Measurements from ENCODE around the gene ARMH4.

ARMH4 gene

DNA sequence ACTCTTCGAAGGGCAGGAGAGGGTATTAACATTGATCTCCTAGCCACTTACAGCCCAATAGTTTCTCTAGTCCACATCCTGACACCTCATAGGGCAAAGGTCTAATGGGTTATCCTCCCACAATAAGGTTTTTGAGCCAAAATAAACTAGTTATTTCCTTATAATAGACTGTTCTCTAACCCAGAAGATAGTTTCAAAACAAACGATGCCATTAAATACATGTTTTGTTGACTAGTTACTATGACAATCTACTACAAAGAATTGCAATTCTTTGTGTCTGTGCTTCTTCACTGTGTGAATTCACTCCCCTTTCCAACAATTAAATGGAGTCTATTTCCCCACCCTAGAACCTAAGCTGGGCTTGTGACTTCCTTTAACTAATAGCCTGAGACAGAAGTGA, 41.5 kb upstream of the ARMH4 start:
- Histone ChIP-seq H3K27ac (ENCODE audit: low read length) (no peak overlapping the region), H4K20me1 (ENCODE audit: insufficient read depth, low read length) (no peaks in the 10 kb centered on the region), H3K9ac (ENCODE audit: low read depth, low read length) (no peak overlapping the region), H3K4me3 (ENCODE audit: low read depth in 1 of 2, low read length in 2 of 2) (no peak overlapping the region), H3K4me2 (ENCODE audit: insufficient read depth, low read length) (no peak overlapping the region), H3K9me3 (ENCODE audit: insufficient read depth, low read length, severe bottlenecking) (no peaks in the 10 kb centered on the region), H3K4me1 (ENCODE audit: insufficient read depth, low read length) (no peaks in the 10 kb centered on the region), H3K79me2 (ENCODE audit: insufficient read depth, low read length) (no peaks in the 10 kb centered on the region), H2AFZ (ENCODE audit: low read depth, low read length) (no peak overlapping the region), H3K27me3 (ENCODE audit: insufficient read depth, low read length, poor library complexity) (peaks cover 16% of the 10 kb centered on the region), H3K36me3 (ENCODE audit: insufficient read depth, low read length) (no peaks in the 10 kb centered on the region)
- DNase-seq (no peak), ATAC-seq (ENCODE audit: insufficient read depth, low read depth) (no peak)
- TF ChIP-seq EZH2 (IDR thresholded peaks at IDR 0.05; ENCODE audit: borderline replicate concordance, low read depth, low read length, severe bottlenecking) (no peak), CTCF (IDR thresholded peaks at IDR 0.05; ENCODE audit: borderline replicate concordance, extremely low read depth, low read length, poor library complexity, severe bottlenecking) (no peak)

- TF ChIP-seq EZH2 (IDR thresholded peaks at IDR 0.05; ENCODE audit: borderline replicate concordance, low read depth, low read length, severe bottlenecking), result no peak
- TF ChIP-seq CTCF (IDR thresholded peaks at IDR 0.05; ENCODE audit: borderline replicate concordance, extremely low read depth, low read length, poor library complexity, severe bottlenecking), result no peak
- H3K27ac ChIP-seq (ENCODE audit: low read length), result no peak overlapping the region
- no peaks in the 10 kb centered on the region for H3K79me2 ChIP-seq (ENCODE audit: insufficient read depth, low read length)
- peaks cover 21% of the 10 kb centered on the region for H3K27me3 ChIP-seq (ENCODE audit: insufficient read depth, low read length, poor library complexity)
- H3K36me3 ChIP-seq (ENCODE audit: insufficient read depth, low read length), result no peaks in the 10 kb centered on the region
- DNase-seq (no peak), ATAC-seq (ENCODE audit: insufficient read depth, low read depth) (no peak)
- H3K4me1 ChIP-seq (ENCODE audit: insufficient read depth, low read length), result no peaks in the 10 kb centered on the region
- H4K20me1 ChIP-seq (ENCODE audit: insufficient read depth, low read length), result no peaks in the 10 kb centered on the region
- no peak overlapping the region for H3K9ac ChIP-seq (ENCODE audit: low read depth, low read length)
- H3K4me3 ChIP-seq (ENCODE audit: low read depth in 1 of 2, low read length in 2 of 2), result no peak overlapping the region
- H2AFZ ChIP-seq (ENCODE audit: low read depth, low read length), result no peak overlapping the region
- no peaks in the 10 kb centered on the region for H3K9me3 ChIP-seq (ENCODE audit: insufficient read depth, low read length, severe bottlenecking)
- no peak overlapping the region for H3K4me2 ChIP-seq (ENCODE audit: insufficient read depth, low read length)
Observed at GRCh38 chr14:58191763-58192601, 40.0 kb upstream of the ARMH4 start.

GRCh38 chr14:58189176-58189575, 37.2 kb upstream of the ARMH4 start:
- Histone ChIP-seq H3K27me3 (ENCODE audit: insufficient read depth, low read length, poor library complexity) (peaks cover 24% of the 10 kb centered on the region), H3K79me2 (ENCODE audit: insufficient read depth, low read length) (no peaks in the 10 kb centered on the region), H3K9ac (ENCODE audit: low read depth, low read length) (no peak overlapping the region), H3K4me2 (ENCODE audit: insufficient read depth, low read length) (no peak overlapping the region), H2AFZ (ENCODE audit: low read depth, low read length) (no peak overlapping the region), H3K4me3 (ENCODE audit: low read depth in 1 of 2, low read length in 2 of 2) (no peak overlapping the region), H3K36me3 (ENCODE audit: insufficient read depth, low read length) (no peaks in the 10 kb centered on the region), H3K27ac (ENCODE audit: low read length) (no peak overlapping the region), H4K20me1 (ENCODE audit: insufficient read depth, low read length) (no peaks in the 10 kb centered on the region), H3K4me1 (ENCODE audit: insufficient read depth, low read length) (no peaks in the 10 kb centered on the region), H3K9me3 (ENCODE audit: insufficient read depth, low read length, severe bottlenecking) (no peaks in the 10 kb centered on the region)
- DNase-seq (no peak), ATAC-seq (ENCODE audit: insufficient read depth, low read depth) (no peak)
- TF ChIP-seq CTCF (IDR thresholded peaks at IDR 0.05; ENCODE audit: borderline replicate concordance, extremely low read depth, low read length, poor library complexity, severe bottlenecking) (no peak), EZH2 (IDR thresholded peaks at IDR 0.05; ENCODE audit: borderline replicate concordance, low read depth, low read length, severe bottlenecking) (no peak)

Data from DND-41 (cell line).